GM18861 (cell line): ENCODE data around the gene EGLN2.
"Not testable (repeated sequence)": the region's sequence is repeated elsewhere in the genome, so short reads cannot be mapped to it uniquely, and the experiment has no call there.

Experiments
- ATAC-seq: cut with Tn5 transposase; IDR thresholded peaks from one replicate; pipeline ENCODE4 v1.9.1; 2021; ENCODE audit not compliant: unreplicated experiment

EGLN2 gene

GRCh38 chr19:40842012-40842411, 43.0 kb downstream of the EGLN2 start:
- not testable (repeated sequence) for ATAC-seq

DNA sequence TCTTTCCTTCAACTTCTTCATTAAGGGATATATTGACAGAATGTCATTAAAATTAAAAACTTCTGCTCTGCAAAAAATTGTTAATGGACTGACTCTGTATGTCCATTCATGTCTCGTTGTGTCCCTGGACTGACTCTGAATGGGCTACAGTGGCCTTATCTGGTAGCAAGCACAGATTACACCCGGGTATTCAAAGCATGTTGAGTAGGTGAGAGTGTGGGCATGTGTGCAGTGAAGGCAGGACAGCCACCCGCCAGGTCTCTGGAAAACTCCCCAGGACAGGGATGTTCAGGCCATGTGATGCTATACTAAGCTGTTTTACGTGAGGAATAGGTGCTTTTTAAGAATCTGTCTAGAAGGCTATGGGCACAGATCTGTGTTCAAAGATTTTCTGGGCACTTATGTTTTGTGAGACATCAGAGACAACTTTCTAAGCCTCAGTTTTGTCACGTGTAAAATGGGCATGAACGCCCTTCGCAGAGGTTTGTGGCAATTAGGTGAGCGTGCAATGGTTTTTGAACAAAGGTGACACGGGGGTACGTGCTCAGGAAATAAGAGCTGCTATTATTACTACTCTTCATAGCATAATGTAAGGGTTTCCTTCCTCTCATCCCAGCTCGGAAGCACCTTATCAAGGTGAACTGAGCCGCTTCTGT, 44.1 kb downstream of the EGLN2 start:
- ATAC-seq: not testable (repeated sequence)

DNA sequence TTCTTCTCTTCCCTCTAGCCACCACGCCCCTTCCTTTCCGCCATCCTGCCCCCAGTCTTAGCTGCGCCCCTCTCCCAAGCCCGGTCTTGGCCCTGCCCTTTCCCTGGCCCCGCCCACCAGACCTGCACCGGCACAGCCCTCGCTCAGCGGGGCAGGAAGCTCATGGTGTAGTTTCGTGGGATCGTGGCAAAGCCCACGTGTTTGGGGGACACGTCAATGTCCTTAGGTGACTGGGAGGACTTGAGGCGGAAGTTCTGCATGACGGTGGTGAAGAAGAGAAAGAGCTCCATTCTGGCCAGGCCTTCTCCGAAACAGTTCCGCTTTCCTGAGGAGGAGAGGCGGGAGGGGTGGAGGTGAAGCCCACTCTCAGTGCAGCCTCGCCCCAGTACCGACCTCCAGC, 44.7 kb downstream of the EGLN2 start:
- ATAC-seq: not testable (repeated sequence)

DNA sequence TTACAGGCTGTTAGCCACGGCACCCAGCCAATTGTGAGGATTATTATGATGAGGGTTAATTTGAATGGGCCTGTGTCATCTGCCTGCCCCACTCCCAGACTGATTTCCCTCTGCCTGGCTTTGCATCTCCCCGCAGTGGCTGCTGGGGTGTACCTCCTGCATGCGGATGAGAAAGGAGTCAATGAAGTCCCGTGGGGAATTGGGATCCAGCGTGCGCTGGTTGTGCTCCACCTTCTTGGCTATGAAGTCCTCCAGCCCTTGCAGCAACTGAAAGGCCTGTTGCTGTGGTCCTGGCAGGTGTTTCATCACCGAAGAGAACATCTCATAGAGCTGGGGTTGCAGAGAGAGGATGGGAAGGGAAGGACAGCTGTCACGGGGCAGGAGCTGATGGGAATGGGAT, 47.7 kb downstream of the EGLN2 start:
- not testable (repeated sequence) for ATAC-seq

GRCh38 chr19:40850277-40850676, 51.3 kb downstream of the EGLN2 start, which contains the start of gene CYP2A6:
TSS of gene CYP2A6 (minus strand) at chr19:40850447. CDS start at chr19:40850426, 21 bp downstream.
- not testable (repeated sequence) for ATAC-seq

- not testable (repeated sequence) for ATAC-seq
These were observed 53.6 kb downstream of the EGLN2 start for GRCh38 chr19:40852467-40853152.
